Pulmonary artery endothelial cell (primary cell): Measurements from ENCODE around the gene MGAM2. TPM values are rescaled to one million over a fixed set of nuclear protein-coding genes. Genes with fewer than 3 reads are reported as not detected.
"Not testable (repeated sequence)": the region's sequence is repeated elsewhere in the genome, so short reads cannot be mapped to it uniquely, and the experiment has no call there.

Source experiments
- DNase-seq: peaks from one replicate; pipeline ENCODE4 v3.0.0-alpha.2; 2011; ENCODE audit warnings: low read depth, low spot score
- total RNA-seq: library from RNA; depleted of rRNA; stranded (reverse); fragments of >200 nt; gene quantifications from 2 replicates; pipeline ENCODE4 v1.2.3, GENCODE V29; 2014

Gene MGAM2
- not detected in 2 replicates for total RNA-seq

DNA sequence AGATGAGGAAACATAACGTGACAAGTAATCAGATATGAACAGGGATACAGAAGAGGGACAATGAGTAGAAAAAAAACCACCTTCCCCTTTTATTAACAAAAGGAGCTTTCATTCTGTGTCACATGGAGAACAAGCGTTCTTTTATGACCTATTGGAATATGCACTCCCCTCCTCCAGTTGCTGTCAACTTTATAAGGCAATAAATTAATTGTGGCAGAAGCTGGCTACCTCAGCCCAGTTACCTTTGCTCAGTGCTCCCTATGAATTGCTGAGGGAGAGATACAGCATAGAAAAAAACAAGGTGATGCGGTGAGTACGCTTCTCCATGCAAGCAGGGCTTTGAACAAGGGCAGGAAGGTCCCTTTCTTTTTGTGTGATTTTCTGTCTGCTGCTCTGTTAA lies at the start of gene MGAM2:
TSS of gene MGAM2 (plus strand) at position 220 of the 400 bp plus-strand sequence. CDS start 5,156 bp downstream, outside the sequence.
- DNase-seq = no peak

DNA sequence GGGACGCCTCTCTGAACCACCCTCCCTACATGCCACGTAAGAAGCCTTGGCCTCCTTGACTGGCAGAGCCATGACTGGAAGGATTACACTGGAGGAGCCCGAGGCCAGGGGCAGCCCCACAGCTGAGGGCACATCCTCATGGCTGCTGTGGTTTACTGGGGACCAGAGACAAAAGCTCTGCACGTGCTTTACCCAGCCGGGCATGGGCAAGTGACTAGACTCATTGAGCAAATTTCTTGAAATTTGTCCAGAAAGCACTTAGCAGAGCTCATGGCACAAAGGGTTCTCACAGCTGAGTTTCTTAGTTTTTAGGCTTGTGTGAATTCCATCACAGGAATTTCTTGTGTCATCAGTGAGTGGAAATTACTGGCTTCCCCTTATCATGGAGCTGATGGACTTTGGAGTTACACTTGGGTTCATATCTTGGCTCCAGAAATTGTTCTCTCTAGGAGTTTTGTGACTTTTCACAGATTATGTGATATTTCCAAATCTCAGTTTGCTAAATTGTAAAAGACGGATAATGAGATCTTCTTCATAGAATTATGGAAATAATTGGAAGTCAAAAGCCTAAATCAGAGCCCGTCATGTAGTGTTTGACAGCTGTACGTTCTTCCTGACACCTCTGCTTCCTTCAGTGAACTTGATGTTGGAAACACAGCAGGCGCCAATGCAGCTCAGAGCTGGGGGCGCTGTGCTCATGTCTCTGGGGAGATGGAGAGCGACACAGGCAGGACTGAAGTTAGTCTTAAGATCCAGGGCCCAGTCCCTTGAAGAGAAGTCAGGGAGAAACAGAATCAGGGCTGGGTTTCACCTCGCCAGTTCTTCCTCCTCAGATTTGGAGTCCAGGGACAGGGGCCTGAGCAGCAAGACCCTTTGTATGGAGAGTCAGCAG lies 47.7 kb upstream of the MGAM2 start:
- DNase-seq = no peak

DNA sequence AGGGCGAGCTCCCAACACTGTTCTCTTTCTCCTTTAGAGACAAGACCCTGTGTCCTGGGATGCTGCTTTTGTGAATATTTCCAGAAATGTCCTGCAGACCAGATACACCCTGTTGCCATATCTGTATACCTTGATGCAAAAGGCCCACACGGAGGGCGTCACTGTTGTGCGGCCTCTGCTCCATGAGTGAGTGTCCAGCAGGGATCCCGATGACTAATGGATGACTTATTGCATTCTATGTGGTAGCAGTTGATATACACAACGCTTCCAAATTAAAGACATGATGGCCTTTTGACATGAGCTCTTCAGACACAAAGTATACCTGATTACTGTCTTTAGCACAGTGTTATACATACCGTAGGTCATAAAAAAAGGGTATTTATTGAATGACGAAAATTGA lies 45.0 kb upstream of the MGAM2 start:
- no peak for DNase-seq

DNA sequence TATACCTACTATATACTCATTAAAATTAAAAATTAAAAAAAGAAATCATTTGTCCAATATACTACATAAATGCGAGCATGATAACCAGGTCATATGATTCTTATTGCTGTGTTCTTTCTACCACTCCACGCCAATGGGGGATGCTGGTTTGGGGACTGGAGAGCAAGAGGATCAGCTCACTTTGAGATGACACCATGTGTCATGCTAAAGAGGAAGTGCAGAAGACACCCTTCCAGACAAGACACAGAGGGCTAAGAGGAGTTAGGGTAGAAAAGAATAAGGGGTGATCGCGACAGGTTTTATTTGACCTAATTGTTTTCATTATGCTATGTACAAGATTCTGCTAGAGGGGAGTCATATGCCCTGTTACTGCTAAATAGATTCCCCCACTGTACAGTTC lies 33.8 kb upstream of the MGAM2 start:
- no peak for DNase-seq

DNA sequence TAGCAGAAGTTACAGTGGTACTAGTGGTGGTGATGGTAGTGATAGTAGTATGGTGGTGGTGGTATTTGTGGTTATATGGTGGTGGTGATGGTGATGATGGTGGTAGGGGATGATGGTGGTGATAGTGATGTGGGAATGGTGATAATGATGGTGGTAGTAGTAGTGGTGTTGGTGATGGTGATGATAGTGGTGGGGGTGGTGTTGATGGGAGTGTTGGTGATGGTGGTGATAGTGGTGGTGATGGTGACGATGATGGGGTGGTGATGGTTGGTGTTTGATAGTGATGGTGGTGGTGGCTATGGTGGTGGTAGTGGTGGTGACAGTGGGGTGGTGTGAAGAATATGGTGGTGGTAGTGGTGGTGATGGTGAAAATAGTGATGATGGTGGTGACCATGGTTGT lies 27.9 kb upstream of the MGAM2 start:
- no peak for DNase-seq

DNA sequence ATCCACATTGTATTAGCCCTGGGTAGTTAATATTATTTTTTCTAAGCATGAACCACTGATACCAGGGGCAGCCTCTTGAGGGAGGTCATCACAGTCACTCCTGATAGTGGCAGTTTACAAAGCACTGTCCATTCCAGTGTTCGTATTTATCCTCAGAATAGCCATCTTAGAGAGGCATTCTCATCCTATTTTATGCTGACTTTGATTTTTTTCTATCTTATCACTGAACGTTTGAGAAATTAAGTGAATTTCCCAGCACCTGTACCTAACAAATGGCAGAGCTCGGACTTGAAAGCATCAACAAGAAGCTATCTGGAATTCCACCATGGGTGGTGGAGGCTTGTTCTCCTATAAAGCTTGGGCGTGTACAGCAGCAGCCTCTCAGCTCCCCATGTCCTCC lies 26.1 kb upstream of the MGAM2 start:
- no peak for DNase-seq

DNA sequence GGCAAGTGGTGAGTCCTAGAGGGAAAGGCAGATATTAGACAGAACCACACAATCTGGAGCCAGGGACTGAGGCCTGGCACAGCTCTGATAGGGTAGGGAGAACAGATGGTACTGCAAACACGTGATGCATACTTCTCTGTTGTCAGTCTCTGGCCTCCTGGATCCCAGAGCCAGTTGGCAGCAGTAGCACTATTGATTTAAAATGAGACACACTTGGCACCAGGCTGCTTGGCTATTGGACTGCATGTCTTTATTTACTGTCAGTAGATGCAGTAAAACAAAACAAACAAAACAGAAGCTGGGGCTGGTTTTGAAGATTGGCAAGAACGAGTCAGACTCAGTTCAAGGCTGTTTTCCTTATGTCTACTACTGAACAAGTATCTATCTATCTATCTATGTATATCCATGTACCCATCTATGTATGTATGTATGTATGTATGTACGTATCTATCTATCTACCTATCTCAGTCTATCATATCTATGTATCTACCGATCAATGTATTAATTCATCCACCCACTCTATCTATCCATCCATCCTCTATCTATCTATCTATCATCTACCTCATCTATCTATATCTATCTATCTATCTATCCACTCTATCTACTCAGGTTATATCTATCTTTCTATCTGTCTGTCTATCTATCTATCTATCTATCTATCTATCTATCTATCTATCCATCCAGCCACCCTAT lies 23.4 kb upstream of the MGAM2 start:
- no peak for DNase-seq

DNA sequence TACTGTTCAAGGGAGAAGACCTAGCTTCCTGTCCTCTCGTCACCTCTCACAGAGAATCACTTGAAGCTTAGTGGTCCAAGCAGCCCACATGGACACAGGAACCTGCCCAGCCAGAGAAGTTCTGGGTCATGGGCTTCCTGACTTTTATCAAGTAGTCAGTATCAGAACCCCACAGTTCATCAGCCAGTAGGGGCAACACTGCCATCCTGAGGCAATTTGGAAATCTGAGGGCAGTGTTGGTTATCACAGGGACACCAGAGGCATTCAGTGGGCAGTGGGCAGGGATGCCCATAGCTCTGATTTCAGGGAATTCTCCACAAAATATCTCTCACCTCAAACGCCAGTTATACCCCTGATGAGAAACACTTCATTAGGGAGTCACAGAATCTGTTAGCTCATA lies 22.5 kb upstream of the MGAM2 start:
- DNase-seq = no peak

DNA sequence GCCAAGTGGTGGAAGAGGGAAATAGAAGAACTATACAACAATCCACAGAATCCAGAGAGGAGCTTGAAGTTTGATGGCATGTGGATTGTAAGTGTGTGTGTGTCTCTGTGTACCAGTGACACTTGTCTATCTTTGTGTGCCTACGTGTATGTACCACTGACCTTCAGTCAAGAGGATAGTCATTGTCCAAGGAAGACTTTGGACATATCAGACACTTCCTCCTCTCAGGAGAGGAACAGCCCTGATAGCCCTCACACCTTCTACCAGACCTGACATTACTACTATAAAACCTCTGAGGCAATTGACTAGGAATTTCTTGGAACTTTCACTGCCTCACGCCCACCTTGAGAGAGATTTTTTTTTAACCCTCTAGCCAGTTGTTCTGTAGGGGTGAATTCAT lies 19.6 kb upstream of the MGAM2 start:
- DNase-seq = no peak

DNA sequence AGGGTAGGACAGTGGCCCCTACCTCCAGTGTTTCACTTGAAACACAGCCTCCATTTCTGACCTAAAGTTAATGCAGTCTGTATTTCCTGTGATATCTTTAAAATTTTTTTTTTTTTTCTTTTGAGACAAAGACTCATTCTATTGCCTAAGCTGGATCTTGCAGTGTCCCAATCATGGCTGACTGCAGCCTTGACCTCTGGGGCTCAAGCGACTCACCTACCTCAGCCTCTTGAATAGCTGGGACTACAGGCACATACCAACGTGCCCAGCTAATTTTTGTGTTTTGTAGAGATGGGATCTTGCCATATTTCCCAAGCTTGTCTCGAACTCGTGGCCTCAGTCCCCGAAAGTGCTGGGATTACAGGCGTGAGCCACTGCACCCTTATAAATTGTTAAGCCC lies 16.7 kb upstream of the MGAM2 start:
- no peak for DNase-seq

DNA sequence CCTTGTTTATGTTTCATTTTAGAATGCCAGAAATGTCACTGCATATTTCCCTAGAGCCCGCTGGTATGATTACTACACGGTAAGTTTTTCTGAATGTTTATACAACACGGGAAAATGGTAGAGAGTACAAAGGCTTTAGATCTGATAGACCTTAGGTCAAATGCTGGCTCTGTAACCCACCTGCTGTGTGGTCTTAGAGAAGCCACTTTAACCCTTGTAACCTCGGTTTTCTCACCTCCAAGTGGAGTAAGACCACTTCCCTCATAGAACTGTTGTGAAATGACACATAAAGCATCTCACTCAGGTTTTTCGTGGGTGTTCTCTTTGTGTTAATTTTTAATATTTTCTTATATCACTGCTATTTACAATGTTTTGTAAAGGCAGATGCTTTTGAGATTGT lies 13.9 kb upstream of the MGAM2 start:
- no peak for DNase-seq

DNA sequence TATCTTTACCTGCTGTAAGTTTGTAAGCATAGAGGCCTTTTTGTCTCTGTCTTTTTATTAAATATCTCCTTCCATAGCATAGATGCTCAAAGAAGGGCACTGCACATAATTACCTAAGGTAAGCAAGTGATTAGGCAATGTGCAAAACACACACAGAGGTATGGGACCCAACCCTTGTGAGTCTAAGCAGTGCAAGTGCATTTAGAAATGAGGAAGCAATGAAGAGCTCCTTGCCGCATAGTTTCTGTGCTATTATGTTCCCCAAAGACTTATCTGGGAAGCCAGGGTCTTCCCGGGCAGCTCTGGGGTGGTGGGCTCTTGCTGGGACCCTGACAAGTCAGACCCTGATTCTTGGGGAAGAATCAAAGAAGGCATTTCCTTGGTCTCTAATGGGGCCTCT lies 13.5 kb upstream of the MGAM2 start:
- DNase-seq = no peak

DNA sequence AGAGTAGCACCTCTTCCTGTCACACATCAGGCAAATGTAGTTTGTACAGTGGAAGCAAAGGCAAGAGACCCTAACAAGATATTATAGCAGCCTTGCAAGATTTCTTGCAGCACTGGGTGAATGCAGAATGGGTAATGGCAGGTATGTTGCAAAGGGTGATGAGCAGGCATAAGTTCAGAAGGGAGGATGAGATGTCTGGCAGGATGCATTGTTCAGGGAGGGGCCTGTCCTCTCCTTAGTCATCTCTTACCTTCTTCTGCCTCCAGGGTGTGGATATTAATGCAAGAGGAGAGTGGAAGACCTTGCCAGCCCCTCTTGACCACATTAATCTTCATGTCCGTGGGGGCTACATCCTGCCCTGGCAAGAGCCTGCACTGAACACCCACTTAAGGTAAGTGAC lies 12.2 kb upstream of the MGAM2 start:
- not testable (repeated sequence) for DNase-seq

DNA sequence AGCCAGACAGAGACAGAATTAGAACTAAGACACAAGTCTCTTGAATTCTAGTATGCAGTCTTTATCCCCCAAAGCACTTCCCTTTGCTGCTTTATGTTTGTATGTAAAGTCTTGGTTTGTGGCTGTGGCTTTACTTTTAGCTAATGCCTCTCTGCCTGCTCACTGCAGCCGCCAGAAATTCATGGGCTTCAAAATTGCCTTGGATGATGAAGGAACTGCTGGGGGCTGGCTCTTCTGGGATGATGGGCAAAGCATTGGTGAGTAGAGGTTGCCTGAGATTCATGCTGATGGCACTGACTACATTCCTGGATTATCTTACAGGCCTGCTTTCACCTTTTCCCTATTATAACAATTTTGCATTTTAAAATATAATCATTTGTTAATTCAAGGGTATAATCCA lies 10.9 kb upstream of the MGAM2 start:
- DNase-seq = no peak

DNA sequence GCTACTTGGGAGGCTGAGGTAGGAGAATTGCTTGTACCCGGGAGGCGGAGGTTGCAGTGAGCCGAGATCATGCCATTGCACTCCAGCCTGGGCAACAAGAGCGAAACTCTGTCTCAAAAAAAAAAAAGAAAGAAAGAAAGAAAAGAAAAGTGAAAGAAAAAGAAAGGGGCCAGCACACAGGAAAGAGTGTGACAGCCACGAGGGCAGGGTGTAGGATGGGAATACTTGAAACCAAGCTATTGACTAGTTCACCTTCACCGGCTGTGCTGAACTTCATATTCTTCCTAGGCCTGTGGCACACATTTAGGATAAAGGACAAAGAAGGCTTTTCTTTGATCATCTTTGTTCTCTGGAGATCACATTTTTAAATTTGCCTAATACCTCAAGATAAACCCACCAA lies 9.7 kb upstream of the MGAM2 start:
- not testable (repeated sequence) for DNase-seq

DNA sequence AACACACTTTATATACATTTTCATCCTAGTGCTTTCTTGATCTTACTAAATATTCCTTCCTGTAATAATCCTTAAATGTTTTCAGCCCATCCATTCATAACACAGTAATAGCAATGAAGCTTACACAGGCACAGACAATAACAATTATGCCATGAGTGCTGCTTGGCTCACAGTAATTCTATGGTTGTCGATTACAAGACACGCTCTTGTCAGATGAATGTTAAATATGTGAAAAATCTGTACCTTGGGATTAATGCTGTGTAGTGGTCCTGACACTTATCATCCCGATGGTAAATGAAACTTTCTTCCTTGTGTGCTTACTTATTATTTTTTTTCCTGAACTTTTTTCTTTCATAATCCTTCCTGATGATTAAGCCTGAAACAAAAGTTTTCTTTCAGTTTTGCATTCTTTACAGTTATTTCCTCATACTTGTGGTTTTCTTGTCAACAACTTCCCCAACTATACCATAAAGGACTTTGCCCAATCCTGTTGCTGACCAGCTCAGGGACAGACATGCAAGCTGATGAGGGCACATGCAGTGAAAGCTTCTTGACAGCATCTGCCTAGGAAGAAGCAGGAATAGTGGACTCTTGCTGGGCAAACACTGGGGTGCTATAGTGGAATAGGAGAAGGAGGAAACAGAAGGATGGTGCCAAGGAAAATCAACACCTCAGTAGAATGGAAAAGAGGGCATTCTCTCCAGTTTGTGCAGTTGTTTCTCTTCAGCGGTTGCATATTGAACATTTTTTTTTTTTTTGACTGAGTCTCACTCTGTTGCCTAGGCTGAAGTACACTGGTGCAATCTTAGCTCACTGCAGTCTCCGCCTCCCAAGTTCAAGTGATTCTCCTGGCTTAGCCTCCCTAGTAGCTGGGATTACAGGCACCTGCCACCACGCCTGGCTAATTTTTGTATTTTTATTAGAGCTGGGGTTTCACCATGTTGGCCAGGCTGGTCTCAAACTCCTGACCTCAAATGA lies 6.7 kb upstream of the MGAM2 start:
- no peak for DNase-seq

DNA sequence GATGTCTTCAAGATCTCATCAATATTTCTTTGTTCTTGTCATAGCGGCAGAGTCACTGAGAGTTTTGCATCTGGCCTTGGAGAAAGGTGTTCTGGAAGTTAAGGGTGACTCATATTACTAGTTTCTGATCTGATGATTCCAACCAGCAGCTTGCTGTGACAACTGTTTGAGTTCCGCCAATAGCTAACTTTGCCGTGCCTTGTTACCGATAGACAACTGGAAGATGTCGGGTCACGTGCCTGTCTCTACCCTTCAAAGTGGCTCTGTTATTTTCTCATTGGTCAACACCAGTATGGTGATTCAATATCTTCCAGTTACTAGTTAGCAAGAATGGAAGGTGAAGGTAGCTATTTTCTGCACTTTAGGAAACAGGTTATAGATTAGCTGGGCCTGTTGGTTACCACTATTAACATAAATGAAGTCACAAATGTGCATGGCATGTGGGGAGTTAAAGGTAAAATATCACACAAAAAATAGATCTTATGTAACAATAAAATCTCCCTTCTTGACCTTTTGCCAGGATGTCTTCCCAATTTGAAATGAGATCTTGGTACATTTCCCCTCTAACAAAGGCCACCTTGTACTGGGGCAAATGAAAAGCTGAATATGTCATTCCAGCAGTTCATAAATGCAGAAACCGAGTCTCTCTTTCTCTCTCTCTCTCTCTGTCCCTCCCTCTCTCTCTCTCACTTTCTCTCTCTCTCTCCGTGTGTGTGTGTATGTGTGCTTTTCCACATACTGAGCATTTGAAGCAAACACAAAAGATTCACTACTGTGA lies 2.6 kb upstream of the MGAM2 start:
- no peak for DNase-seq

DNA sequence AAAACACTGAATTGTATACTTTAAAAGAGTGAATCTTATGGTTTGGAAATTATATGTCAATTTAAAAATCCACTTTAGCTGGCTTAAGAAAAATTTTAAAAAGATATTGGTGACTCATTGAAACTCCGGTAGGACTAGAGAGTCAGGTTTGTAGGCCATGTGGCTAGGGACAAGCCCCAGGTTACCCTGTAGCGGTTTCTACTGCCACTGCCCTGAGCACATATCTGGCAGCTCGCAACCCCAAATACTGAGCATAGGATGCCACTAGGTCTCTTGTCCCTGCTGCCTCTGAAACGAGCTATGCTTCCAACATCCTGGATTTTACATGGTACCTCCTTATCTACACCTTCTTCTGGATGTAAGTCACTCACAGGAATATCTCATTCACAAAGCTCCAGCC lies 1.4 kb upstream of the MGAM2 start:
- no peak for DNase-seq

DNA sequence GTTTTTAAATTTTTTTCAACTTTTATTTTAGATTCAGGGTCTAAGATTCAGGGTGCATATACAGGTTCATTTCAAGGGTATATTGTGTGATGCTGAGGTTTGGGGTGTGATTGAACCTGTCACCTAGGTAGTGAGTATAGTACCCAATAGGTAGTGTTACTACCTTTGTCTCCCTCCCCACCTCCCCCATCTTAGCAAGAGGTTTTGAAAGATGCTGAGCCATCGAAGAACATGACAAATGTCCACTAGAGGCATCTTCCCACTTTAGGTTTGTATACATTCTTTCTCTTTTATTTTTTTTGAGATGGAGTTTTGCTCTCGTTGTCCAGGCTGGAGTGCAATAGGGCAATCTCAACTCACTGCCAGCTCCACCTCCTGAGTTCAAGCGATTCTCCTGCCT lies 880 bp upstream of the MGAM2 start:
- no peak for DNase-seq

DNA sequence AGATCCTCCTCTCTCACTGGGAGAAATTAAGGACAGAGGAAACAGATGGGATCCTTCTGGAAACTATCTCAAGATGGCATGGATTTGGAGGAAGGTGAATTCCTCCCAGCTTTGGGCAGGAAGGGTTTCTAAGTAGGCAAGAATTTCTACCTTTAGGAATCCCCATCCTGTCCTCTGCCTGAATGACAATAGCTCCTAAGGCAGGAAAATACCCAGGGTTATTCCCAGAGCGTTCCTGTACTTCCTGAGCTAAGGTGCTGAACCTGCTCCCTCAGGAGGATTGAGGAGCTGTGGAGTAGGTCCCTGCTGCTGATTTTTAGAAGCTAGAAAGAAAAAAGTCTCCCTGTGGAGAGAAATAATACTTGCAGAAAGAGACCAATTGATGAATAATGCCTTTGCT lies 568 bp downstream of the MGAM2 start:
- no peak for DNase-seq

DNA sequence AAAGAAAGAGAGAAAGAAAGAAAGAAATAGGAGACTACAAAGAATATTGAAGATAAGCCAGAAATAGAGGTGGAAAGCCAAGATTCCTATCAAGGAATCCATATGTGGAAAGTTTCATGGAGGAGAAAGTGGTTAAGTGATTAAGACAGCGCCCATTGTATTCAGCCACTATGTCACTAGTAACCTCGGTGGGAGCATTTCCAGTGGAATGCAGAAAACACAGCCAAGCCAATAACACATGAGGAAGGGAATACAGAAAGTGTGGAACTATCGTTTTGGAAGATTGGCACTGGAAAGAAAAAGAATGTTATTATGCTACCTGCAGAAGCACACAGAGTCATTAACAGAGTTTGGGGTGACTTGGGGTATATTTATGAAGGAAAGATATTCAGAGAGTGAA lies 2.7 kb downstream of the MGAM2 start:
- DNase-seq = no peak
